ENCODE results near the gene UBAP1. TPM values are rescaled to one million over a fixed set of nuclear protein-coding genes. Genes with fewer than 3 reads are reported as not detected.

UBAP1 gene
- total RNA-seq, 4 donors from 2014 or later: 35.8 to 63.4 (median 55.1) TPM

- 77 to 79% methylated on average over 3 of the region's 3 CpGs for WGBS, 2 donors
- intact Hi-C loops (cut with DNase I): no loop called here
These were observed 97.9 kb downstream of the UBAP1 start for GRCh38 chr9:34276772-34277171.

GRCh38 chr9:34279411-34279810, 100.6 kb downstream of the UBAP1 start:
- no peak for TF ChIP-seq POLR2A (IDR thresholded peaks at IDR 0.05)
- TF ChIP-seq, protein P1, sequence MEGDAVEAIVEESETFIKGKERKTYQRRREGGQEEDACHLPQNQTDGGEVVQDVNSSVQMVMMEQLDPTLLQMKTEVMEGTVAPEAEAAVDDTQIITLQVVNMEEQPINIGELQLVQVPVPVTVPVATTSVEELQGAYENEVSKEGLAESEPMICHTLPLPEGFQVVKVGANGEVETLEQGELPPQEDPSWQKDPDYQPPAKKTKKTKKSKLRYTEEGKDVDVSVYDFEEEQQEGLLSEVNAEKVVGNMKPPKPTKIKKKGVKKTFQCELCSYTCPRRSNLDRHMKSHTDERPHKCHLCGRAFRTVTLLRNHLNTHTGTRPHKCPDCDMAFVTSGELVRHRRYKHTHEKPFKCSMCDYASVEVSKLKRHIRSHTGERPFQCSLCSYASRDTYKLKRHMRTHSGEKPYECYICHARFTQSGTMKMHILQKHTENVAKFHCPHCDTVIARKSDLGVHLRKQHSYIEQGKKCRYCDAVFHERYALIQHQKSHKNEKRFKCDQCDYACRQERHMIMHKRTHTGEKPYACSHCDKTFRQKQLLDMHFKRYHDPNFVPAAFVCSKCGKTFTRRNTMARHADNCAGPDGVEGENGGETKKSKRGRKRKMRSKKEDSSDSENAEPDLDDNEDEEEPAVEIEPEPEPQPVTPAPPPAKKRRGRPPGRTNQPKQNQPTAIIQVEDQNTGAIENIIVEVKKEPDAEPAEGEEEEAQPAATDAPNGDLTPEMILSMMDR (IDR thresholded peaks at IDR 0.05): no peak
- WGBS, 2 donors: 58 to 74% methylated on average over 3 of the region's 3 CpGs
- intact Hi-C loops (cut with DNase I): no loop called here
- Histone ChIP-seq H3K27me3 (no peaks in the 10 kb centered on the region), H3K27ac (no peak overlapping the region), H3K4me1 (peaks cover 0 to 10% (median 0%) of the 10 kb centered on the region in 3 donors), H3K4me3 (no peak overlapping the region), H3K9me3 (no peaks in the 10 kb centered on the region), H3K36me3 (no peaks in the 10 kb centered on the region)
- no peak for DNase-seq

More at GRCh38 chr9:34276772-34277171, 97.9 kb downstream of the UBAP1 start:
- Histone ChIP-seq H3K4me1 (peaks cover 0 to 11% (median 4%) of the 10 kb centered on the region in 3 donors), H3K27ac (no peak overlapping the region), H3K27me3 (no peaks in the 10 kb centered on the region), H3K9me3 (no peaks in the 10 kb centered on the region), H3K4me3 (no peak overlapping the region), H3K36me3 (no peaks in the 10 kb centered on the region)
- TF ChIP-seq, protein P1 (IDR thresholded peaks at IDR 0.05): no peak
- TF ChIP-seq POLR2A (IDR thresholded peaks at IDR 0.05): no peak
- DNase-seq: no peak

DNA sequence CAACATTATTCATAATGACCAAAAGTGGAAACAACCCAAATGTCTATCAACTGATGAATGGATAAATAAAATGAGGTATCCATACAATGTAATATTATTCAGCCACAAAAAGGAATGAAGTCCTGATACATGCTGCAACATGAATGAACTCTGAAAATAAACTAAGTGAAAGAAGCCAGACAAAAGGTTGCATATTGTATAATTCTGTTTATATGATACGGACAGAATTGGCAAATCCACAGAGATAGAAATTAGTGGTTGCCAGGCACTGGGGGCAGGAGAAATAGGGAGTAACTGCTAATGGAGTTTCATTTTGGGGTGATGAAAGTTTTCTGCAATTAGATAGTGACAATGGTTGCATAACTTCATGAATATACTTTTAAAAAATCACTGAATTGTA, 103.3 kb downstream of the UBAP1 start:
- H3K27me3 ChIP-seq: no peaks in the 10 kb centered on the region
- peaks cover 0 to 10% (median 0%) of the 10 kb centered on the region in 3 donors for H3K4me1 ChIP-seq
- 24 to 37% methylated on average over 1 of the region's 1 CpG for WGBS, 2 donors
- no peaks in the 10 kb centered on the region for H3K9me3 ChIP-seq
- intact Hi-C loops (cut with DNase I): no loop called here
- no peak for TF ChIP-seq POLR2A (IDR thresholded peaks at IDR 0.05)
- TF ChIP-seq, protein P1 (IDR thresholded peaks at IDR 0.05): no peak
- no peaks in the 10 kb centered on the region for H3K36me3 ChIP-seq
- DNase-seq: no peak
- H3K27ac ChIP-seq: no peak overlapping the region
- no peak overlapping the region for H3K4me3 ChIP-seq

- intact Hi-C loops (cut with DNase I): no loop called here
- no peaks in the 10 kb centered on the region for H3K36me3 ChIP-seq
- no peak for TF ChIP-seq POLR2A (IDR thresholded peaks at IDR 0.05)
- TF ChIP-seq, protein P1 (IDR thresholded peaks at IDR 0.05): no peak
- H3K4me1 ChIP-seq: no peaks in the 10 kb centered on the region
- no peaks in the 10 kb centered on the region for H3K27me3 ChIP-seq
- no peaks in the 10 kb centered on the region for H3K9me3 ChIP-seq
- no peak overlapping the region for H3K4me3 ChIP-seq
- no peak for DNase-seq
- no peak overlapping the region for H3K27ac ChIP-seq
- WGBS, 2 donors: 73 to 85% methylated on average over 2 of the region's 2 CpGs
These were observed 110.3 kb downstream of the UBAP1 start for GRCh38 chr9:34289159-34289558.

DNA sequence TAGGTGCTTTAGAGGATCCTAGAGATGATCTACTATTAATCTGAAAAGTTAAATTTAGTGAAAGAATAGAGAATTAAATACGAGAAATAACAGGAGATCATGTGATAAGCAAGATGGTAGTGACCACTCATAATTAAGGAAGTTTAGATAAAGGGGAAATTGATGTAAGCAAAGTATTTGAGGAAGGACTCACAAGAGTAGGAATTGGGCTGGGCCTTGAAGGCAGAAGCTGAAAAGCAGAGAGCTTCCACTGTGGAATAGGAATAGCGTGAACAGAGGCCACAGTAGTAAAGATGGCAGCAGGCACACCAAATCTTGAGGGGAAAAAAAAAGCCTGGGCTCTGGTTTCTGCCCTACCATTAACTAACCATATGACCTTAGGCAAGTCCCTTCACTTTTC, 112.2 kb downstream of the UBAP1 start:
- no peak overlapping the region for H3K4me3 ChIP-seq
- H3K9me3 ChIP-seq: no peaks in the 10 kb centered on the region
- no peak overlapping the region for H3K27ac ChIP-seq
- TF ChIP-seq, protein P1 (IDR thresholded peaks at IDR 0.05): no peak
- TF ChIP-seq POLR2A (IDR thresholded peaks at IDR 0.05): no peak
- WGBS, 2 donors: 75 to 84% methylated on average over 2 of the region's 2 CpGs
- no peaks in the 10 kb centered on the region for H3K27me3 ChIP-seq
- H3K4me1 ChIP-seq: no peaks in the 10 kb centered on the region
- DNase-seq: no peak
- intact Hi-C loops (cut with DNase I): no loop called here
- no peaks in the 10 kb centered on the region for H3K36me3 ChIP-seq
